Astrocyte (in vitro differentiated cells and primary cell): ENCODE measurements around the gene TMEM115. TPM values are rescaled to one million over a fixed set of nuclear protein-coding genes. Genes with fewer than 3 reads are reported as not detected.

Experiments used
- DNase-seq: peaks from one replicate; pipeline ENCODE4 v3.0.0-alpha.2; 2010; ENCODE audit warnings: low read depth
- FAIRE-seq: peaks from 2 replicates; lab custom pipeline; 2011; peaks lifted over from hg19 to GRCh38; lab: Jason Lieb, UNC
- H2AFZ ChIP-seq: 2 replicates; pipeline ENCODE4 v1.6.0; 2012; ENCODE audit warnings: low read depth, low read length, inconsistent platforms
- H3K27ac ChIP-seq: 2 replicates; pipeline ENCODE4 v1.5.1; 2011; ENCODE audit warnings: low read depth, low read length, inconsistent platforms
- H3K27me3 ChIP-seq: 2 replicates; pipeline ENCODE4 v1.6.0; 2011; ENCODE audit warnings: low read length, inconsistent platforms; ENCODE audit not compliant: insufficient read depth
- H3K36me3 ChIP-seq: 2 replicates; pipeline ENCODE4 v1.5.1; 2011; ENCODE audit warnings: low read length, inconsistent platforms; ENCODE audit not compliant: insufficient read depth
- H3K4me1 ChIP-seq: 2 replicates; pipeline ENCODE4 v1.5.1; 2011; ENCODE audit warnings: low read length, inconsistent platforms; ENCODE audit not compliant: insufficient read depth
- H3K4me2 ChIP-seq: 2 replicates; pipeline ENCODE4 v1.6.0; 2012; ENCODE audit warnings: low read length, inconsistent platforms
- H3K4me3 ChIP-seq: 2 replicates; pipeline ENCODE4 v1.5.1; 2011; ENCODE audit warnings: low read depth, mild to moderate bottlenecking, low read length, inconsistent platforms; ENCODE audit not compliant: insufficient read depth
- H3K79me2 ChIP-seq: 2 replicates; pipeline ENCODE4 v1.6.0; 2012; ENCODE audit warnings: mild to moderate bottlenecking, low read length, inconsistent platforms; ENCODE audit not compliant: insufficient read depth
- H3K9ac ChIP-seq: 2 replicates; pipeline ENCODE4 v1.6.0; 2012; ENCODE audit warnings: mild to moderate bottlenecking, low read length, inconsistent platforms
- H3K9me3 ChIP-seq: 2 replicates; pipeline ENCODE4 v1.5.1; 2012; ENCODE audit warnings: low read depth, mild to moderate bottlenecking, low read length, inconsistent platforms; ENCODE audit not compliant: insufficient read depth
- H4K20me1 ChIP-seq: 2 replicates; pipeline ENCODE4 v1.6.0; 2012; ENCODE audit warnings: low read length, inconsistent platforms; ENCODE audit not compliant: insufficient read depth
- H3K27ac Mint-ChIP-seq: one replicate; pipeline ENCODE4 v1.8.0; 2021; ENCODE audit warnings: mild to moderate bottlenecking, mixed read lengths; ENCODE audit not compliant: unreplicated experiment
- H3K27me3 Mint-ChIP-seq: one replicate; pipeline ENCODE4 v1.8.0; 2021; ENCODE audit warnings: low read depth, mixed read lengths; ENCODE audit not compliant: unreplicated experiment
- H3K36me3 Mint-ChIP-seq: one replicate; pipeline ENCODE4 v1.8.0; 2021; ENCODE audit warnings: low read depth, mixed read lengths; ENCODE audit not compliant: unreplicated experiment
- H3K4me1 Mint-ChIP-seq: one replicate; pipeline ENCODE4 v1.8.0; 2021; ENCODE audit warnings: low read depth, mixed read lengths; ENCODE audit not compliant: unreplicated experiment
- H3K4me3 Mint-ChIP-seq: one replicate; pipeline ENCODE4 v1.8.0; 2021; ENCODE audit warnings: mild to moderate bottlenecking, moderate library complexity, mixed read lengths; ENCODE audit not compliant: unreplicated experiment
- H3K9me3 Mint-ChIP-seq: one replicate; pipeline ENCODE4 v1.8.0; 2021; ENCODE audit warnings: mild to moderate bottlenecking, mixed read lengths; ENCODE audit not compliant: unreplicated experiment
- EZH2 ChIP-seq: IDR thresholded peaks from 2 replicates; pipeline ENCODE4 v1.6.1; 2012; ENCODE audit warnings: mild to moderate bottlenecking, low read length, inconsistent platforms; ENCODE audit not compliant: insufficient read depth
- total RNA-seq: library from RNA; stranded (reverse); gene quantifications from 2 replicates; pipeline ENCODE4 v1.2.1, GENCODE V29; 2021
- TF ChIP-seq, protein P1 (sequence below): IDR thresholded peaks from 2 replicates; pipeline ENCODE4 v1.5.1; 2011; ENCODE audit warnings: low read depth, mild to moderate bottlenecking, inconsistent platforms, low read length, moderate library complexity; ENCODE audit not compliant: insufficient read depth

Gene TMEM115
- total RNA-seq, 1 donor from 2014 or later: 48.7 TPM

DNA sequence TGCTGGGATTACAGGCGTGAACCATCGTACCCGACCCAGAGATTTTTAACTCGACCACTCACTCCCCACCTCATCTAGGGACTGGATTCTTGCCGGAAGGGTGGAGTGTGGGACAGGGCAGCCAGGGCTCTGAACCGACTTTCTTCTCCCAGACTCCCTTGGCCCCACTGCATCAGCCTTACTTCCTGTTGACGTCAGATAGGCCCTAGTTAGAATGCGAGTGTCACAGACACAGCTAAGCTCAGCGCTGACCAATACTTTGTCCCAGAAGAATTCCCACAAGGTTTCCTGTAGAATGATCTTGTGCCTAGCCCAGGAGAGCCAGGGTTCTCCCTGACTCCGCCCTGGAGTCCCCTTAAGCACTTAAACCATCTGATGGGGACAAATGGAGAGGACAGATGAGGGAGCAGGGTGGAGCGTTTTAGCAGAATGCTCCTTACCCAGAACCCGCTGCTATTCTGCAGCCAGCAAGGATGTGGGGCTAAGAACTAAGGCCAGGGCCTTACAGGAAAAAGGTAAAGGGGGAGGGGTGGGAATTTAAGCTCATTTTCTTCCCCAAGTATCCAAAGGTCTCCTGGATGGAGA lies 25.5 kb downstream of the TMEM115 start:
- Histone ChIP-seq H3K36me3 (peaks cover 29% of the 10 kb centered on the region), H3K4me2 (peak overlapping the region; percentile 94), H3K9ac (peak overlapping the region; percentile 65), H3K4me3 (no peak overlapping the region), H3K79me2 (peaks cover 73% of the 10 kb centered on the region), H3K27ac (peak overlapping the region; percentile 69), H3K27me3 (no peaks in the 10 kb centered on the region), H2AFZ (no peak overlapping the region), H3K9me3 (no peaks in the 10 kb centered on the region), H4K20me1 (peaks cover 66% of the 10 kb centered on the region), H3K4me1 (peaks cover 32% of the 10 kb centered on the region)
- DNase-seq: no peak
- peaks cover 9% of the 10 kb centered on the region for H3K36me3 Mint-ChIP-seq
- H3K9me3 Mint-ChIP-seq: no peaks in the 10 kb centered on the region
- no peaks in the 10 kb centered on the region for H3K27me3 Mint-ChIP-seq
- TF ChIP-seq, protein P1, sequence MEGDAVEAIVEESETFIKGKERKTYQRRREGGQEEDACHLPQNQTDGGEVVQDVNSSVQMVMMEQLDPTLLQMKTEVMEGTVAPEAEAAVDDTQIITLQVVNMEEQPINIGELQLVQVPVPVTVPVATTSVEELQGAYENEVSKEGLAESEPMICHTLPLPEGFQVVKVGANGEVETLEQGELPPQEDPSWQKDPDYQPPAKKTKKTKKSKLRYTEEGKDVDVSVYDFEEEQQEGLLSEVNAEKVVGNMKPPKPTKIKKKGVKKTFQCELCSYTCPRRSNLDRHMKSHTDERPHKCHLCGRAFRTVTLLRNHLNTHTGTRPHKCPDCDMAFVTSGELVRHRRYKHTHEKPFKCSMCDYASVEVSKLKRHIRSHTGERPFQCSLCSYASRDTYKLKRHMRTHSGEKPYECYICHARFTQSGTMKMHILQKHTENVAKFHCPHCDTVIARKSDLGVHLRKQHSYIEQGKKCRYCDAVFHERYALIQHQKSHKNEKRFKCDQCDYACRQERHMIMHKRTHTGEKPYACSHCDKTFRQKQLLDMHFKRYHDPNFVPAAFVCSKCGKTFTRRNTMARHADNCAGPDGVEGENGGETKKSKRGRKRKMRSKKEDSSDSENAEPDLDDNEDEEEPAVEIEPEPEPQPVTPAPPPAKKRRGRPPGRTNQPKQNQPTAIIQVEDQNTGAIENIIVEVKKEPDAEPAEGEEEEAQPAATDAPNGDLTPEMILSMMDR: no peak
- H3K27ac Mint-ChIP-seq: peak overlapping the region; percentile 88
- H3K4me1 Mint-ChIP-seq: peaks cover 22% of the 10 kb centered on the region
- no peak for FAIRE-seq
- H3K4me3 Mint-ChIP-seq: peak overlapping the region; percentile 68

DNA sequence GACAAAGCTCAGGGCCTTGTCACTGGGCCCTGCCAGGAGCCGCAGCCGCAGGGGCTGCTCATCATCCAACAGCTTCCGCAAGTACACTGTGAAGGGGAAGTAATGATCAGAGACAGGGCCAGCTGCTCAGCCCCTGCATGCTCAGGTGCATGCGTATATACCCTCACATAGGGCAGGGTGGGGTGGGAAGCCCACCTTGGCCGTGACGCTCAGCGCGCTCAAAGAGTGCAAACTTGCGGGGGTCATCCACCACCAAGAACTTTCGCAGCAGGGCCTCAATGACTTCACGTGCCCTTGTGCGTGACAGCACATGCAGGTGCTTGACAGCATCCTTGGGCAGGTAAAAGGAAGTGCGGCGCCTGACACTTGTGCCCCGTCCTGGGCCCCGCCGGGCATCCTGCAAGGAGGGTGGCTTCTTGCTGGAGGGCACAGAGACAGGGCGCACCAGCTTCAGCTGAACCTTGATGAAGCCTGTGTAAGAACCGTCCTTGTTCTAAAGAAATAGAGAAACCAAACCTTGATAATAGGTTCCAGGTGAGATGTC lies 27.9 kb downstream of the TMEM115 start:
- no peaks in the 10 kb centered on the region for H3K27me3 Mint-ChIP-seq
- H3K4me3 ChIP-seq: no peak overlapping the region

DNA sequence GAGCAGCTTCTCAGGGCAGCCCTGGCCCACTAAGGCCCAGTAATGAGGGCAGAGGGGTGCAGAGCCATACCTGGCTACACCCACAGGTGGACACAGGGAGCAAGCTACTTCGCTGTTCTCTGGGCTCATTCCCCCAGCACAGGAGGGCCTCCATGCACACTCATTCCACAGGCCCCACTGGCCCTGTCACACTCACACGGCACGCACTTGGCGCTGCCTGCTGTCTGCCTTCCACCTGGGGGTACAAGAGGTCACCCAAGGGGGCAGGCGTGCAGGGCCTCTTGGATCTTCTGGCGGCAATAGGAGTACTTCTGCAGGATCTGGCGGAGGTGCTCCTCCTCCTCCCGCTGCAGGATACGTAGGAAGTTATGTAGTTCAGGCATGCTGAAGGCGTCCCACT lies 29.0 kb downstream of the TMEM115 start:
- peaks cover 10% of the 10 kb centered on the region for H3K36me3 Mint-ChIP-seq
- peaks cover 78% of the 10 kb centered on the region for H3K79me2 ChIP-seq
- TF ChIP-seq, protein P1: no peak
- TF ChIP-seq EZH2: no peak

More for the DNA sequence above, 27.9 kb downstream of the TMEM115 start:
- DNase-seq (no peak), FAIRE-seq (no peak)
- Histone ChIP-seq H3K9ac (no peak overlapping the region), H3K9me3 (no peaks in the 10 kb centered on the region), H3K4me1 (peaks cover 39% of the 10 kb centered on the region), H3K4me2 (no peak overlapping the region), H4K20me1 (peaks cover 66% of the 10 kb centered on the region), H3K79me2 (peaks cover 82% of the 10 kb centered on the region), H3K27ac (no peak overlapping the region), H2AFZ (no peak overlapping the region), H3K36me3 (peaks cover 29% of the 10 kb centered on the region), H3K27me3 (no peaks in the 10 kb centered on the region)
- TF ChIP-seq, protein P1: no peak
- no peak for TF ChIP-seq EZH2
- Mint-ChIP-seq H3K9me3 (no peaks in the 10 kb centered on the region), H3K27ac (no peak overlapping the region), H3K36me3 (peaks cover 9% of the 10 kb centered on the region), H3K4me3 (no peak overlapping the region), H3K4me1 (peaks cover 24% of the 10 kb centered on the region)

More for the DNA sequence above, 29.0 kb downstream of the TMEM115 start:
- no peak overlapping the region for H3K4me3 Mint-ChIP-seq
- Histone ChIP-seq H3K27ac (no peak overlapping the region), H4K20me1 (peaks cover 55% of the 10 kb centered on the region), H3K4me3 (no peak overlapping the region), H3K27me3 (no peaks in the 10 kb centered on the region), H3K36me3 (peaks cover 29% of the 10 kb centered on the region), H2AFZ (no peak overlapping the region), H3K9me3 (no peaks in the 10 kb centered on the region), H3K4me1 (peaks cover 30% of the 10 kb centered on the region), H3K4me2 (no peak overlapping the region), H3K9ac (no peak overlapping the region)
- no peaks in the 10 kb centered on the region for H3K27me3 Mint-ChIP-seq
- no peak overlapping the region for H3K27ac Mint-ChIP-seq
- DNase-seq (no peak), FAIRE-seq (no peak)
- H3K9me3 Mint-ChIP-seq: no peaks in the 10 kb centered on the region
- peaks cover 22% of the 10 kb centered on the region for H3K4me1 Mint-ChIP-seq
